IMR-90 (cell line): ENCODE data around the gene AKAP13. TPM values are rescaled to one million over a fixed set of nuclear protein-coding genes. Genes with fewer than 3 reads are reported as not detected.

Experiments used
- ATAC-seq: fragments of 200-7000 bp; cut with Tn5 transposase; 2 replicates; pipeline ENCODE4 v1.9.1; 2020; ENCODE audit warnings: low read depth, mild to moderate bottlenecking, moderate library complexity
- BruUV-seq: library from RNA; stranded (reverse); fragments of 400-500 nt; replicated peaks from 2 replicates; lab custom pipeline; 2021; lab: Mats Ljungman, UMichigan
- CTCF ChIA-PET: fragments of 300-600 bp; formaldehyde crosslinking; extraction: SDS; loops from one replicate; lab custom pipeline; 2021; ENCODE audit warnings: antibody characterized with exemption; lab: Yijun Ruan, JAX
- POLR2A ChIA-PET: fragments of 300-600 bp; sonication (Branson Sonifier 250); formaldehyde crosslinking; loops from one replicate; lab custom pipeline; 2022; ENCODE audit warnings: antibody characterized with exemption; ENCODE audit not compliant: unreplicated experiment; lab: Charles Lee
- DNase-seq: peaks from one replicate; pipeline ENCODE4 v3.0.0; 2013
- H2AFZ ChIP-seq: replicated peaks from 2 replicates; pipeline ENCODE3; 2013; ENCODE audit warnings: low read length, mild to moderate bottlenecking; ENCODE audit not compliant: poor library complexity
- H2AK5ac ChIP-seq: 2 replicates; pipeline ENCODE4 v1.6.1; 2013; ENCODE audit warnings: low read depth, low read length, inconsistent platforms
- H2AK9ac ChIP-seq: replicated peaks from 2 replicates; pipeline ENCODE3; 2013; ENCODE audit warnings: mild to moderate bottlenecking, low read depth, low read length, moderate library complexity; ENCODE audit not compliant: poor library complexity
- H2BK120ac ChIP-seq: 2 replicates; pipeline ENCODE4 v1.6.1; 2013; ENCODE audit warnings: low read depth, low read length, inconsistent platforms
- H2BK15ac ChIP-seq: 3 replicates; pipeline ENCODE4 v1.6.1; 2013; ENCODE audit warnings: low read depth, low read length, inconsistent platforms
- H2BK20ac ChIP-seq: 2 replicates; pipeline ENCODE4 v1.6.1; 2013; ENCODE audit warnings: low read depth, mild to moderate bottlenecking, inconsistent platforms, low read length, moderate library complexity
- H2BK5ac ChIP-seq: 2 replicates; pipeline ENCODE4 v1.6.1; 2013; ENCODE audit warnings: mild to moderate bottlenecking, low read depth, low read length, inconsistent platforms; ENCODE audit not compliant: poor library complexity, severe bottlenecking
- H3K14ac ChIP-seq: replicated peaks from 2 replicates; pipeline ENCODE4 v1.6.1; 2013; ENCODE audit warnings: low read depth, low read length, inconsistent platforms
- H3K18ac ChIP-seq: 2 replicates; pipeline ENCODE4 v1.6.1; 2013; ENCODE audit warnings: low read depth, low read length, control low read depth
- H3K23ac ChIP-seq: 2 replicates; pipeline ENCODE4 v1.6.1; 2013; ENCODE audit warnings: low read depth, low read length, inconsistent platforms
- H3K27ac ChIP-seq: 2 replicates; pipeline ENCODE4 v1.5.1; 2013; ENCODE audit warnings: mild to moderate bottlenecking, control low read depth, low read length; ENCODE audit not compliant: insufficient read depth
- H3K27me3 ChIP-seq: 2 replicates; pipeline ENCODE4 v1.6.1; 2013; ENCODE audit warnings: low read length; ENCODE audit not compliant: control insufficient read depth, insufficient read depth
- H3K36me3 ChIP-seq: 2 replicates; pipeline ENCODE4 v1.6.1; 2013; ENCODE audit warnings: low read length, mixed read lengths; ENCODE audit not compliant: control insufficient read depth, insufficient read depth
- H3K4ac ChIP-seq: 2 replicates; pipeline ENCODE4 v1.6.1; 2013; ENCODE audit warnings: low read depth, low read length, inconsistent platforms
- H3K4me1 ChIP-seq: 2 replicates; pipeline ENCODE4 v1.6.1; 2013; ENCODE audit warnings: low read length, mixed read lengths; ENCODE audit not compliant: control insufficient read depth, insufficient read depth
- H3K4me2 ChIP-seq: 2 replicates; pipeline ENCODE4 v1.6.1; 2013; ENCODE audit warnings: low read depth, mild to moderate bottlenecking, control low read depth, low read length, moderate library complexity
- H3K4me3 ChIP-seq: 2 replicates; pipeline ENCODE4 v1.5.1; 2013; ENCODE audit warnings: low read depth, mild to moderate bottlenecking, control low read depth, low read length, moderate library complexity; ENCODE audit not compliant: insufficient read depth
- H3K56ac ChIP-seq: 2 replicates; pipeline ENCODE4 v1.6.1; 2013; ENCODE audit warnings: low read length, inconsistent platforms; ENCODE audit not compliant: insufficient read depth; ENCODE audit errors: extremely low read depth
- H3K79me1 ChIP-seq, 2 experiments: 2 replicates each; pipeline ENCODE4 v1.6.1; 2013; ENCODE audit warnings: low read length in 2 of 2, inconsistent platforms in 1 of 2, low read depth in 1 of 2
- H3K9ac ChIP-seq: 2 replicates; pipeline ENCODE4 v1.6.1; 2013; ENCODE audit warnings: low read depth, low read length, control low read depth
- H3K9me1 ChIP-seq: 2 replicates; pipeline ENCODE4 v1.6.1; 2013; ENCODE audit warnings: low read length, inconsistent platforms; ENCODE audit not compliant: insufficient read depth
- H3K9me3 ChIP-seq: 2 replicates; pipeline ENCODE4 v1.6.1; 2013; ENCODE audit warnings: low read length; ENCODE audit not compliant: control insufficient read depth, insufficient read depth
- H4K20me1 ChIP-seq: 2 replicates; pipeline ENCODE4 v1.6.1; 2013; ENCODE audit warnings: low read length, inconsistent platforms; ENCODE audit not compliant: insufficient read depth
- H4K5ac ChIP-seq: 2 replicates; pipeline ENCODE4 v1.6.1; 2013; ENCODE audit warnings: mild to moderate bottlenecking, low read depth, low read length, control low read depth
- H4K8ac ChIP-seq, 2 experiments: 2 replicates each; pipeline ENCODE4 v1.6.1; 2013; ENCODE audit warnings: low read depth in 2 of 2, low read length in 2 of 2, control low read depth in 1 of 2, inconsistent platforms in 1 of 2
- H4K91ac ChIP-seq: 2 replicates; pipeline ENCODE4 v1.6.1; 2013; ENCODE audit warnings: low read depth, low read length, inconsistent platforms; ENCODE audit not compliant: insufficient read depth
- BHLHE40 ChIP-seq: fragments of 150-350 bp; IDR thresholded peaks from 2 replicates; pipeline ENCODE4 v1.6.1; 2016; ENCODE audit warnings: mild to moderate bottlenecking, low read depth, low read length
- CEBPB ChIP-seq: IDR thresholded peaks from 2 replicates; pipeline ENCODE4 v1.6.1; 2012; ENCODE audit warnings: low read depth, low read length, improper control_type of control experiment
- CHD1 ChIP-seq: IDR thresholded peaks from 2 replicates; pipeline ENCODE4 v1.6.1; 2012; ENCODE audit warnings: low read depth, low read length, improper control_type of control experiment
- CTCF ChIP-seq: conservative IDR thresholded peaks from 2 replicates; pipeline ENCODE4 v1.5.1; 2012; ENCODE audit warnings: mild to moderate bottlenecking, low read depth, low read length, improper control_type of control experiment
- FOS ChIP-seq: fragments of 150-350 bp; IDR thresholded peaks from 2 replicates; pipeline ENCODE4 v1.6.1; 2016; ENCODE audit warnings: low read depth, low read length
- MAFK ChIP-seq: IDR thresholded peaks from 2 replicates; pipeline ENCODE4 v1.6.1; 2012; ENCODE audit warnings: low read depth, low read length, improper control_type of control experiment
- MAZ ChIP-seq: IDR thresholded peaks from 2 replicates; pipeline ENCODE4 v1.6.1; 2012; ENCODE audit warnings: low read depth, mild to moderate bottlenecking, low read length, improper control_type of control experiment, moderate library complexity, borderline replicate concordance
- MXI1 ChIP-seq: IDR thresholded peaks from 2 replicates; pipeline ENCODE4 v1.6.1; 2012; ENCODE audit warnings: low read depth, mild to moderate bottlenecking, low read length, moderate library complexity, borderline replicate concordance
- NFE2L2 ChIP-seq: fragments of 150-350 bp; IDR thresholded peaks from 2 replicates; pipeline ENCODE4 v1.6.1; 2016; ENCODE audit warnings: low read depth, mild to moderate bottlenecking, low read length
- RAD21 ChIP-seq: IDR thresholded peaks from 2 replicates; pipeline ENCODE4 v1.6.1; 2012; ENCODE audit warnings: low read length, improper control_type of control experiment
- RCOR1 ChIP-seq: IDR thresholded peaks from 2 replicates; pipeline ENCODE4 v1.6.1; 2012; ENCODE audit warnings: mild to moderate bottlenecking, low read length, improper control_type of control experiment; ENCODE audit not compliant: insufficient replicate concordance
- RFX5 ChIP-seq: IDR thresholded peaks from 2 replicates; pipeline ENCODE4 v1.8.0; 2012; ENCODE audit warnings: low read depth, mild to moderate bottlenecking, low read length, moderate library complexity
- SMC3 ChIP-seq: fragments of 150-350 bp; IDR thresholded peaks from 2 replicates; pipeline ENCODE4 v1.6.1; 2016; ENCODE audit warnings: low read depth, mild to moderate bottlenecking, antibody characterized with exemption, low read length, moderate library complexity
- USF2 ChIP-seq: fragments of 150-350 bp; IDR thresholded peaks from 2 replicates; pipeline ENCODE4 v1.6.1; 2017; ENCODE audit warnings: mild to moderate bottlenecking, antibody characterized with exemption, low read length, low read depth
- WGBS, 2 experiments: methylation state at CpG; one replicate each; pipeline versions ENCODE4 v1.1.5 to v1.1.7; 2013; ENCODE audit warnings: missing lambda C conversion rate in 2 of 2; ENCODE audit not compliant: insufficient read length in 1 of 2; ENCODE audit errors: extremely low coverage in 2 of 2; 5-methylcytosine and 5-hydroxymethylcytosine counted together
- dilution Hi-C: fragments of 300-500 bp; cut with HindIII; formaldehyde crosslinking; loops from one replicate; pipeline ENCODE4 v1.14.3; 2018; ENCODE audit warnings: low sequenced_read_pairs; ENCODE audit not compliant: unreplicated experiment
- in situ Hi-C: fragments of 300-500 bp; cut with MboI; formaldehyde crosslinking; loops from 3 replicates; pipeline ENCODE4 v1.14.3; 2019; ENCODE audit warnings: low sequenced_read_pairs, inconsistent platforms, mixed read lengths
- intact Hi-C: fragments of 100-400 bp; cut with micrococcal nuclease; formaldehyde crosslinking; loops from 2 replicates; pipeline ENCODE4 v1.10.0; 2022
- polyA plus RNA-seq, 3 experiments: library from polyadenylated mRNA; depleted of rRNA; stranded (reverse); fragments of >200 nt; gene quantifications; 2 replicates each; pipeline ENCODE4 v1.2.3, GENCODE V29; 2012; ENCODE audit warnings: low replicate concordance in 1 of 3
- total RNA-seq: library from RNA; depleted of rRNA; stranded (reverse); fragments of >200 nt; gene quantifications from 2 replicates; pipeline ENCODE4 v1.2.3, GENCODE V29; 2012

Gene AKAP13
- total and polyA plus RNA-seq, 2 of the 4 experiments (the other 2 are of a cell fraction): 10.4 to 46.4 TPM

- TF ChIP-seq MAFK (no peak), MXI1 (no peak)
Measured at GRCh38 chr15:85691350-85692240, 311.2 kb downstream of the AKAP13 start (continued).

GRCh38 chr15:85692321-85692720, 311.9 kb downstream of the AKAP13 start:
- H2BK5ac ChIP-seq: no peak overlapping the region
- WGBS, 2 experiments: no CpG with 5 or more reads among the region's 6 CpGs
- TF ChIP-seq CEBPB (no peak), NFE2L2 (no peak), BHLHE40 (no peak), CTCF (no peak), USF2 (no peak), RCOR1 (no peak), RFX5 (no peak), FOS (no peak), MXI1 (no peak), RAD21 (no peak), CHD1 (no peak), MAZ (no peak), MAFK (no peak), SMC3 (no peak)

More at GRCh38 chr15:85692321-85692720, 311.9 kb downstream of the AKAP13 start:
- no peak for ATAC-seq
- no peak overlapping the region for H2AK9ac ChIP-seq
- no peaks in the 10 kb centered on the region for H4K20me1 ChIP-seq
- H3K27me3 ChIP-seq: no peaks in the 10 kb centered on the region
- peaks cover 6% of the 10 kb centered on the region; the same call in 1 of the 2 replicates for H3K9me1 ChIP-seq
- no peak overlapping the region for H2AK5ac ChIP-seq
- no peak overlapping the region for H4K91ac ChIP-seq
- no peak for DNase-seq
- intact Hi-C loops: no loop called here
- in situ Hi-C loops: no loop called here
- H3K4ac ChIP-seq: no peak overlapping the region
- dilution Hi-C loops: no loop called here
- H3K4me1 ChIP-seq: peaks cover 2% of the 10 kb centered on the region; the same call in 1 of the 2 replicates
- H3K56ac ChIP-seq: no peak overlapping the region
- no peak overlapping the region for H3K27ac ChIP-seq
- H3K23ac ChIP-seq: no peak overlapping the region
- H3K9me3 ChIP-seq: no peaks in the 10 kb centered on the region
- H4K8ac ChIP-seq: no peak overlapping the region
- no peak overlapping the region for H3K4me3 ChIP-seq
- H2BK15ac ChIP-seq: no peak overlapping the region
- no peak overlapping the region for H2BK120ac ChIP-seq
- no peak overlapping the region for H3K4me2 ChIP-seq
- H3K9ac ChIP-seq: no peak overlapping the region
- H3K14ac ChIP-seq: no peak overlapping the region
- H3K18ac ChIP-seq: no peak overlapping the region
- no TSS peak for BruUV-seq
- peaks cover 8% of the 10 kb centered on the region for H3K36me3 ChIP-seq
- H4K5ac ChIP-seq: no peak overlapping the region
- H3K79me1 ChIP-seq: peaks cover 13 to 16% of the 10 kb centered on the region in 2 experiments; a peak in 3 of 4 replicates
- POLR2A ChIA-PET: no interaction called here
- no peak overlapping the region for H2AFZ ChIP-seq
- H2BK20ac ChIP-seq: no peak overlapping the region
- CTCF ChIA-PET: no interaction called here
